Uterus (tissue), 4 donors: ENCODE measurements around the gene FBXO5. TPM values are rescaled to one million over a fixed set of nuclear protein-coding genes. Genes with fewer than 3 reads are reported as not detected.

Source experiments
- DNase-seq, 2 donors: peaks; one replicate each; pipeline ENCODE4 v3.0.0-alpha.2; 2019 to 2020
- H3K27ac ChIP-seq, 2 donors: fragments of 200-600 bp; sonication (generic); 1 replicate in 1 of 2; 2 replicates in 1 of 2; pipeline ENCODE4 v1.5.1; 2016 to 2018
- H3K27me3 ChIP-seq, 2 donors: fragments of 200-600 bp; sonication (generic); one replicate each; pipeline ENCODE4 v1.5.1; 2018 to 2019; ENCODE audit warnings: control low read depth in 1 of 2
- H3K36me3 ChIP-seq, 2 donors: fragments of 200-600 bp; sonication (generic); one replicate each; pipeline ENCODE4 v1.5.1; 2019; ENCODE audit warnings: control low read depth in 1 of 2
- H3K4me1 ChIP-seq, 2 donors: fragments of 200-600 bp; sonication (generic); one replicate each; pipeline ENCODE4 v1.5.1; 2018 to 2019; ENCODE audit warnings: control low read depth in 1 of 2
- H3K4me3 ChIP-seq, 2 donors: fragments of 200-600 bp; sonication (generic); 1 replicate in 1 of 2; 2 replicates in 1 of 2; pipeline ENCODE4 v1.5.1; 2018 to 2019; ENCODE audit warnings: mild to moderate bottlenecking in 1 of 2
- H3K9me3 ChIP-seq, 2 donors: fragments of 200-600 bp; sonication (generic); one replicate each; pipeline ENCODE4 v1.5.1; 2019; ENCODE audit warnings: control low read depth in 1 of 2
- CTCF ChIP-seq, 4 experiments: fragments of 200-600 bp in 2 of 4; fragments of 450-650 bp in 2 of 4; sonication (generic) in 2 of 4; IDR thresholded peaks; one replicate each; pipeline ENCODE4 v1.5.1; 2016 to 2019; ENCODE audit warnings: antibody characterized with exemption in 4 of 4, mild to moderate bottlenecking in 2 of 4, moderate library complexity in 1 of 4
- POLR2A ChIP-seq, 2 donors: fragments of 450-650 bp; IDR thresholded peaks; one replicate each; pipeline ENCODE4 v1.6.1; 2016; ENCODE audit warnings: antibody characterized with exemption in 2 of 2, mild to moderate bottlenecking in 1 of 2, moderate library complexity in 1 of 2
- intact Hi-C: fragments of 100-400 bp; cut with DNase I; formaldehyde crosslinking; loops from one replicate; pipeline ENCODE4 v1.15.1; 2023; ENCODE audit warnings: low total_unique reads
- total RNA-seq, 4 donors: library from RNA; depleted of rRNA in 3 of 4; stranded (reverse); fragments of >200 nt in 3 of 4; gene quantifications; one replicate each; pipeline versions ENCODE4 v1.1.0 to v1.2.4, GENCODE V29; 2014 to 2023
- donor health status: DM: yes; HTN: yes; CAD: no.

Gene FBXO5
- total RNA-seq, 4 donors from 2014 or later: 1.8 to 27.8 (median 4.6) TPM

GRCh38 chr6:152950240-152950639 is 32.6 kb downstream of the FBXO5 start:
- Histone ChIP-seq H3K36me3 (no peaks in the 10 kb centered on the region), H3K27me3 (peaks cover 0 to 7% of the 10 kb centered on the region in 2 donors), H3K27ac (no peak overlapping the region), H3K4me1 (no peaks in the 10 kb centered on the region), H3K4me3 (no peak overlapping the region), H3K9me3 (no peaks in the 10 kb centered on the region)
- no peak for DNase-seq
- intact Hi-C loops: no loop called here
- TF ChIP-seq CTCF (IDR thresholded peaks at IDR 0.05) (no peak), POLR2A (IDR thresholded peaks at IDR 0.05) (no peak)

GRCh38 chr6:152948150-152948768 is 34.6 kb downstream of the FBXO5 start:
- no peak overlapping the region for H3K4me3 ChIP-seq
- intact Hi-C loops: no loop called here
- H3K36me3 ChIP-seq: no peaks in the 10 kb centered on the region
- no peaks in the 10 kb centered on the region for H3K4me1 ChIP-seq
- H3K9me3 ChIP-seq: no peaks in the 10 kb centered on the region
- TF ChIP-seq POLR2A (IDR thresholded peaks at IDR 0.05) (no peak), CTCF (IDR thresholded peaks at IDR 0.05) (peak; percentile 51 to 63 (median 58))
- peaks cover 0 to 7% of the 10 kb centered on the region in 2 donors for H3K27me3 ChIP-seq
- no peak for DNase-seq
- no peak overlapping the region for H3K27ac ChIP-seq

GRCh38 chr6:152946995-152947394 is 35.8 kb downstream of the FBXO5 start:
- Histone ChIP-seq H3K9me3 (no peaks in the 10 kb centered on the region), H3K27me3 (peaks cover 0 to 7% of the 10 kb centered on the region in 2 donors), H3K36me3 (no peaks in the 10 kb centered on the region), H3K27ac (no peak overlapping the region), H3K4me1 (no peaks in the 10 kb centered on the region), H3K4me3 (no peak overlapping the region)
- TF ChIP-seq CTCF (IDR thresholded peaks at IDR 0.05) (no peak), POLR2A (IDR thresholded peaks at IDR 0.05) (no peak)
- intact Hi-C loops: no loop called here
- DNase-seq: no peak

GRCh38 chr6:152946484-152946883 is 36.4 kb downstream of the FBXO5 start:
- Histone ChIP-seq H3K36me3 (no peaks in the 10 kb centered on the region), H3K27ac (no peak overlapping the region), H3K4me1 (no peaks in the 10 kb centered on the region), H3K27me3 (peaks cover 0 to 7% of the 10 kb centered on the region in 2 donors), H3K4me3 (no peak overlapping the region), H3K9me3 (no peaks in the 10 kb centered on the region)
- no peak for DNase-seq
- intact Hi-C loops: no loop called here
- no peak for TF ChIP-seq CTCF (IDR thresholded peaks at IDR 0.05)
- no peak for TF ChIP-seq POLR2A (IDR thresholded peaks at IDR 0.05)

- Histone ChIP-seq H3K36me3 (no peaks in the 10 kb centered on the region), H3K4me1 (no peaks in the 10 kb centered on the region), H3K27ac (no peak overlapping the region), H3K27me3 (no peaks in the 10 kb centered on the region), H3K9me3 (no peaks in the 10 kb centered on the region), H3K4me3 (no peak overlapping the region)
- no peak for DNase-seq
- intact Hi-C loops: no loop called here
- TF ChIP-seq CTCF (IDR thresholded peaks at IDR 0.05): no peak
- no peak for TF ChIP-seq POLR2A (IDR thresholded peaks at IDR 0.05)
These were observed 39.5 kb downstream of the FBXO5 start for GRCh38 chr6:152943260-152943897.
